ENCODE data around the gene ZNF521.
"Not testable (repeated sequence)": the region's sequence is repeated elsewhere in the genome, so short reads cannot be mapped to it uniquely, and the experiment has no call there.

Gene ZNF521

GRCh38 chr18:25274926-25275325 lies 77.0 kb downstream of the ZNF521 start:
- H3K36me3 Mint-ChIP-seq: no peaks in the 10 kb centered on the region
- no peak overlapping the region for H3K27ac Mint-ChIP-seq
- no peaks in the 10 kb centered on the region for H3K27me3 Mint-ChIP-seq
- CTCF ChIA-PET: no interaction called here
- H3K4me1 Mint-ChIP-seq: no peaks in the 10 kb centered on the region
- no peak for DNase-seq
- no peak overlapping the region for H3K4me3 Mint-ChIP-seq
- no peaks in the 10 kb centered on the region for H3K9me3 Mint-ChIP-seq

- H3K4me1 Mint-ChIP-seq, H3K36me3 Mint-ChIP-seq, H3K4me3 Mint-ChIP-seq, H3K27ac Mint-ChIP-seq, CTCF ChIA-PET, H3K27me3 Mint-ChIP-seq, DNase-seq, H3K9me3 Mint-ChIP-seq: not testable (repeated sequence)
Observed at GRCh38 chr18:25266931-25267527, 84.9 kb downstream of the ZNF521 start.

- no peaks in the 10 kb centered on the region for H3K9me3 Mint-ChIP-seq
- H3K4me3 Mint-ChIP-seq: no peak overlapping the region
Observed at GRCh38 chr18:25262920-25263319, 89.0 kb downstream of the ZNF521 start.

GRCh38 chr18:25261768-25262167 lies 90.2 kb downstream of the ZNF521 start:
- no peak overlapping the region for H3K4me3 Mint-ChIP-seq
- H3K27me3 Mint-ChIP-seq: no peaks in the 10 kb centered on the region
- CTCF ChIA-PET: no interaction called here
- no peak for DNase-seq
- no peaks in the 10 kb centered on the region for H3K4me1 Mint-ChIP-seq
- no peaks in the 10 kb centered on the region for H3K36me3 Mint-ChIP-seq
- H3K9me3 Mint-ChIP-seq: no peaks in the 10 kb centered on the region
- no peak overlapping the region for H3K27ac Mint-ChIP-seq

More at GRCh38 chr18:25262920-25263319, 89.0 kb downstream of the ZNF521 start:
- CTCF ChIA-PET: no interaction called here
- DNase-seq: no peak
- no peaks in the 10 kb centered on the region for H3K36me3 Mint-ChIP-seq
- no peaks in the 10 kb centered on the region for H3K27me3 Mint-ChIP-seq
- no peaks in the 10 kb centered on the region for H3K4me1 Mint-ChIP-seq
- H3K27ac Mint-ChIP-seq: no peak overlapping the region

GRCh38 chr18:25256439-25256838 lies 95.5 kb downstream of the ZNF521 start:
- Mint-ChIP-seq H3K4me3 (no peak overlapping the region), H3K4me1 (no peaks in the 10 kb centered on the region), H3K9me3 (no peaks in the 10 kb centered on the region), H3K27ac (no peak overlapping the region), H3K27me3 (no peaks in the 10 kb centered on the region), H3K36me3 (no peaks in the 10 kb centered on the region)
- CTCF ChIA-PET: no interaction called here
- no peak for DNase-seq

- H3K4me3 Mint-ChIP-seq: no peak overlapping the region
- H3K4me1 Mint-ChIP-seq: no peaks in the 10 kb centered on the region
- H3K9me3 Mint-ChIP-seq: no peaks in the 10 kb centered on the region
- DNase-seq: no peak
- no peak overlapping the region for H3K27ac Mint-ChIP-seq
- no peaks in the 10 kb centered on the region for H3K27me3 Mint-ChIP-seq
- H3K36me3 Mint-ChIP-seq: no peaks in the 10 kb centered on the region
- CTCF ChIA-PET: no interaction called here
Observed at GRCh38 chr18:25253779-25254178, 98.2 kb downstream of the ZNF521 start.

- CTCF ChIA-PET: no interaction called here
- Mint-ChIP-seq H3K9me3 (no peaks in the 10 kb centered on the region), H3K27ac (no peak overlapping the region), H3K36me3 (no peaks in the 10 kb centered on the region), H3K4me3 (no peak overlapping the region), H3K4me1 (no peaks in the 10 kb centered on the region), H3K27me3 (no peaks in the 10 kb centered on the region)
- no peak for DNase-seq
Observed at GRCh38 chr18:25253136-25253535, 98.8 kb downstream of the ZNF521 start.

- H3K4me3 Mint-ChIP-seq: no peak overlapping the region
- H3K27ac Mint-ChIP-seq: no peak overlapping the region
- no peaks in the 10 kb centered on the region for H3K4me1 Mint-ChIP-seq
- H3K36me3 Mint-ChIP-seq: no peaks in the 10 kb centered on the region
- H3K27me3 Mint-ChIP-seq: no peaks in the 10 kb centered on the region
- CTCF ChIA-PET: no interaction called here
- DNase-seq: no peak
- H3K9me3 Mint-ChIP-seq: no peaks in the 10 kb centered on the region
Observed at GRCh38 chr18:25251068-25251467, 100.9 kb downstream of the ZNF521 start.

- no peak for DNase-seq
- H3K27ac Mint-ChIP-seq: no peak overlapping the region
- H3K9me3 Mint-ChIP-seq: no peaks in the 10 kb centered on the region
- H3K36me3 Mint-ChIP-seq: no peaks in the 10 kb centered on the region
- CTCF ChIA-PET: no interaction called here
- no peaks in the 10 kb centered on the region for H3K27me3 Mint-ChIP-seq
- no peaks in the 10 kb centered on the region for H3K4me1 Mint-ChIP-seq
- no peak overlapping the region for H3K4me3 Mint-ChIP-seq
Observed at GRCh38 chr18:25250474-25250851, 101.5 kb downstream of the ZNF521 start.

GRCh38 chr18:25248755-25249154 lies 103.2 kb downstream of the ZNF521 start:
- H3K27me3 Mint-ChIP-seq: no peaks in the 10 kb centered on the region
- no peaks in the 10 kb centered on the region for H3K36me3 Mint-ChIP-seq
- H3K9me3 Mint-ChIP-seq: no peaks in the 10 kb centered on the region
- no peak overlapping the region for H3K4me3 Mint-ChIP-seq
- CTCF ChIA-PET: no interaction called here
- H3K4me1 Mint-ChIP-seq: no peaks in the 10 kb centered on the region
- H3K27ac Mint-ChIP-seq: no peak overlapping the region
- no peak for DNase-seq

- Mint-ChIP-seq H3K27ac (no peak overlapping the region), H3K27me3 (no peaks in the 10 kb centered on the region), H3K4me1 (no peaks in the 10 kb centered on the region), H3K36me3 (no peaks in the 10 kb centered on the region), H3K4me3 (no peak overlapping the region), H3K9me3 (no peaks in the 10 kb centered on the region)
- CTCF ChIA-PET: no interaction called here
- no peak for DNase-seq
Observed at GRCh38 chr18:25247725-25248124, 104.2 kb downstream of the ZNF521 start.

GRCh38 chr18:25244924-25245698 lies 106.9 kb downstream of the ZNF521 start:
- Mint-ChIP-seq H3K27me3 (no peaks in the 10 kb centered on the region), H3K4me3 (no peak overlapping the region), H3K36me3 (no peaks in the 10 kb centered on the region), H3K9me3 (no peaks in the 10 kb centered on the region), H3K4me1 (no peaks in the 10 kb centered on the region), H3K27ac (no peak overlapping the region)
- CTCF ChIA-PET: no interaction called here
- no peak for DNase-seq

- H3K4me1 Mint-ChIP-seq: no peaks in the 10 kb centered on the region
- H3K36me3 Mint-ChIP-seq: no peaks in the 10 kb centered on the region
- no peaks in the 10 kb centered on the region for H3K27me3 Mint-ChIP-seq
- no peaks in the 10 kb centered on the region for H3K9me3 Mint-ChIP-seq
- CTCF ChIA-PET: no interaction called here
- no peak overlapping the region for H3K27ac Mint-ChIP-seq
- DNase-seq: no peak
- no peak overlapping the region for H3K4me3 Mint-ChIP-seq
Observed at GRCh38 chr18:25244170-25244569, 107.8 kb downstream of the ZNF521 start.

GRCh38 chr18:25243754-25244153 lies 108.2 kb downstream of the ZNF521 start:
- no peaks in the 10 kb centered on the region for H3K27me3 Mint-ChIP-seq
- CTCF ChIA-PET: no interaction called here
- no peak overlapping the region for H3K27ac Mint-ChIP-seq
- DNase-seq: no peak
- H3K36me3 Mint-ChIP-seq: no peaks in the 10 kb centered on the region
- no peaks in the 10 kb centered on the region for H3K9me3 Mint-ChIP-seq
- no peak overlapping the region for H3K4me3 Mint-ChIP-seq
- H3K4me1 Mint-ChIP-seq: no peaks in the 10 kb centered on the region

GRCh38 chr18:25243257-25243656 lies 108.7 kb downstream of the ZNF521 start:
- H3K27ac Mint-ChIP-seq: no peak overlapping the region
- no peaks in the 10 kb centered on the region for H3K36me3 Mint-ChIP-seq
- CTCF ChIA-PET: no interaction called here
- no peaks in the 10 kb centered on the region for H3K27me3 Mint-ChIP-seq
- H3K9me3 Mint-ChIP-seq: no peaks in the 10 kb centered on the region
- no peak for DNase-seq
- H3K4me3 Mint-ChIP-seq: no peak overlapping the region
- H3K4me1 Mint-ChIP-seq: no peaks in the 10 kb centered on the region

Data from activated naive CD4-positive, alpha-beta T cell treated with anti-CD3 and anti-CD28 coated beads, Interleukin-2, amount 10 ng/mL, durations not matched to agents 7 days and 5 days (primary cell).